Measurements from ENCODE around the gene OCRL. TPM values are rescaled to one million over a fixed set of nuclear protein-coding genes. Genes with fewer than 3 reads are reported as not detected.
"Not testable (repeated sequence)": the region's sequence is repeated elsewhere in the genome, so short reads cannot be mapped to it uniquely, and the experiment has no call there.

OCRL gene
- total and polyA plus RNA-seq, 2 of the 13 experiments (the other 11 are each of a cell fraction or from before 2014, with no cell fraction given): 13.4 to 32.0 TPM

DNA sequence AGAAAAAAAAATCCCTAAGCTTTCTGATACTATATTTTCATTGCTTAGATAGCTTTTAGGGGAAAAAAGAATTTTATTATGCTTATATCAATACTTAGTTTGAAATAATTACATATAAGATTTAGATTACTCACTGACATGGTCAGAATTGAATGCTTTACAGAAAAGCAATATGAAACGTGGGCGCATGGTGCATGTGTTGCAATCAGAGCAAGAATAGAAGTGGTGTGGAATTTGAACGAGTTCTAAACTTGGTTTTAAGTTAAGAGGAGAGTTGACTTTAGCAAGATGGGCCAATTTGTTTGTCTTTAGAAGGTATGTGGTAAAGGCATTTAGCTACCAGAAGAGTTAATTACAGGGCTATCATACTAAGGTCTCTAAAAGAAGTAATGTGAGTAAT, 21.4 kb downstream of the OCRL start:
- in situ Hi-C loops (cut with HindIII; ENCODE audit: extremely low pct_ligation_motif_present, low pct_unique_long_range_greater_than_20kb) (no loop called here), intact Hi-C loops (cut with micrococcal nuclease; ENCODE audit: unreplicated experiment) (no loop called here)
- Histone ChIP-seq H3K4me3 (replicated peaks in 1 of 3; ENCODE audit: insufficient read depth in 1 of 3, low read depth in 2 of 3, low read length in 3 of 3) (no peak overlapping the region), H3K36me3 (replicated peaks in 1 of 2; ENCODE audit: control insufficient read depth in 1 of 2, insufficient read depth in 2 of 2, low read length in 2 of 2) (peaks cover 3 to 37% of the 10 kb centered on the region in 2 experiments; a peak in 4 of 5 replicates), H2AFZ (ENCODE audit: low read length) (no peak overlapping the region), H3K9ac (ENCODE audit: insufficient read depth, low read depth, low read length) (no peak overlapping the region), H3K4me2 (ENCODE audit: low read depth, low read length) (no peak overlapping the region), H3K79me2 (ENCODE audit: insufficient read depth, low read length) (no peaks in the 10 kb centered on the region), H3K27ac (ENCODE audit: extremely low read length, insufficient read depth, low read length) (no peak overlapping the region), H4K20me1 (ENCODE audit: insufficient read depth, low read length) (no peaks in the 10 kb centered on the region), H3K4me1 (ENCODE audit: insufficient read depth, low read length) (no peaks in the 10 kb centered on the region), H3K9me3 (ENCODE audit: low read length) (no peaks in the 10 kb centered on the region), H3K27me3 (ENCODE audit: control insufficient read depth in 1 of 2, insufficient read depth in 2 of 2, low read length in 2 of 2) (no peaks in the 10 kb centered on the region)
- no TSS peak for BruUV-seq (replicated peaks)
- no peak for FAIRE-seq
- no peak for DNase-seq (ENCODE audit: low spot score)
- ChIA-PET POLR2A (no interaction called here), CTCF (ENCODE audit: low intra/inter-chr PET ratio, low total read pairs) (no interaction called here)
- WGBS (ENCODE audit: low lambda C conversion rate): 46% methylated on average over 3 of the region's 3 CpGs
- no peak for ATAC-seq
- TF ChIP-seq ZNF749 (CRISPR knock-in tag; IDR thresholded peaks at IDR 0.05; ENCODE audit: borderline replicate concordance) (no peak), TGIF2 (CRISPR knock-in tag; IDR thresholded peaks at IDR 0.05) (no peak), EZH2 (conservative IDR thresholded peaks at IDR 0.05; ENCODE audit: low read depth, low read length) (no peak), CBX1 (IDR thresholded peaks at IDR 0.05; ENCODE audit: low read depth) (no peak), RFX1 (IDR thresholded peaks at IDR 0.05) (no peak), MED1 (CRISPR knock-in tag; IDR thresholded peaks at IDR 0.05) (no peak), ZNF737 (CRISPR knock-in tag; IDR thresholded peaks at IDR 0.05; ENCODE audit: borderline replicate concordance) (no peak), ELF1 (CRISPR knock-in tag; IDR thresholded peaks at IDR 0.05) (no peak), ZSCAN12 (CRISPR knock-in tag; IDR thresholded peaks at IDR 0.05) (no peak), ATF7-NPFF (CRISPR knock-in tag; IDR thresholded peaks at IDR 0.05; ENCODE audit: low read depth) (no peak)
- TF ChIP-seq, protein P1, sequence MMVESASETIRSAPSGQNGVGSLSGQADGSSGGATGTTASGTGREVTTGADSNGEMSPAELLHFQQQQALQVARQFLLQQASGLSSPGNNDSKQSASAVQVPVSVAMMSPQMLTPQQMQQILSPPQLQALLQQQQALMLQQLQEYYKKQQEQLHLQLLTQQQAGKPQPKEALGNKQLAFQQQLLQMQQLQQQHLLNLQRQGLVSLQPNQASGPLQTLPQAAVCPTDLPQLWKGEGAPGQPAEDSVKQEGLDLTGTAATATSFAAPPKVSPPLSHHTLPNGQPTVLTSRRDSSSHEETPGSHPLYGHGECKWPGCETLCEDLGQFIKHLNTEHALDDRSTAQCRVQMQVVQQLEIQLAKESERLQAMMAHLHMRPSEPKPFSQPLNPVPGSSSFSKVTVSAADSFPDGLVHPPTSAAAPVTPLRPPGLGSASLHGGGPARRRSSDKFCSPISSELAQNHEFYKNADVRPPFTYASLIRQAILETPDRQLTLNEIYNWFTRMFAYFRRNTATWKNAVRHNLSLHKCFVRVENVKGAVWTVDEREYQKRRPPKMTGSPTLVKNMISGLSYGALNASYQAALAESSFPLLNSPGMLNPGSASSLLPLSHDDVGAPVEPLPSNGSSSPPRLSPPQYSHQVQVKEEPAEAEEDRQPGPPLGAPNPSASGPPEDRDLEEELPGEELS (CRISPR knock-in tag; IDR thresholded peaks at IDR 0.05): no peak

GRCh38 chrX:129564345-129564744, 24.3 kb downstream of the OCRL start:
- WGBS (ENCODE audit: low lambda C conversion rate): 100% methylated on average over 1 of the region's 5 CpGs
- H3K4me3 ChIP-seq (replicated peaks in 1 of 3; ENCODE audit: insufficient read depth in 1 of 3, low read depth in 2 of 3, low read length in 3 of 3); in situ Hi-C loops (cut with HindIII; ENCODE audit: extremely low pct_ligation_motif_present, low pct_unique_long_range_greater_than_20kb); CTCF ChIA-PET (ENCODE audit: low intra/inter-chr PET ratio, low total read pairs); BruUV-seq (replicated peaks); H3K27ac ChIP-seq (ENCODE audit: extremely low read length, insufficient read depth, low read length); H3K4me1 ChIP-seq (ENCODE audit: insufficient read depth, low read length); H3K79me2 ChIP-seq (ENCODE audit: insufficient read depth, low read length); H3K27me3 ChIP-seq (ENCODE audit: control insufficient read depth in 1 of 2, insufficient read depth in 2 of 2, low read length in 2 of 2); H2AFZ ChIP-seq (ENCODE audit: low read length); H3K4me2 ChIP-seq (ENCODE audit: low read depth, low read length); FAIRE-seq; H4K20me1 ChIP-seq (ENCODE audit: insufficient read depth, low read length); ATAC-seq; H3K9me3 ChIP-seq (ENCODE audit: low read length); H3K9ac ChIP-seq (ENCODE audit: insufficient read depth, low read depth, low read length); DNase-seq (ENCODE audit: low spot score); intact Hi-C loops (cut with micrococcal nuclease; ENCODE audit: unreplicated experiment); POLR2A ChIA-PET: not testable (repeated sequence)
- peaks cover 3 to 30% of the 10 kb centered on the region in 2 experiments; a peak in 4 of 5 replicates for H3K36me3 ChIP-seq (replicated peaks in 1 of 2; ENCODE audit: control insufficient read depth in 1 of 2, insufficient read depth in 2 of 2, low read length in 2 of 2)

All from HepG2 (cell line).